HAP-1 (cell line): ENCODE data around the gene RBM46.

ENCODE experiments used
- DNase-seq, 2 experiments: peaks; one replicate each; pipeline ENCODE4 v3.0.0-alpha.2; 2016 to 2020; ENCODE audit warnings: low spot score in 2 of 2
- H3K27me3 ChIP-seq: fragments of 250-450 bp; sonication (Bioruptor Pico); 2 replicates; pipeline ENCODE4 v1.5.1; 2020; ENCODE audit warnings: low read depth, mild to moderate bottlenecking, moderate library complexity
- H3K36me3 ChIP-seq: fragments of 250-450 bp; sonication (Bioruptor Pico); replicated peaks from 2 replicates; pipeline ENCODE4 v1.5.1; 2020; ENCODE audit warnings: mild to moderate bottlenecking
- H3K4me1 ChIP-seq: fragments of 250-450 bp; sonication (Bioruptor Pico); 2 replicates; pipeline ENCODE4 v1.5.1; 2020; ENCODE audit warnings: mild to moderate bottlenecking
- H3K4me3 ChIP-seq: fragments of 250-450 bp; sonication (Bioruptor Pico); 2 replicates; pipeline ENCODE4 v1.5.1; 2020; ENCODE audit warnings: mild to moderate bottlenecking, moderate library complexity
- H3K9me3 ChIP-seq: fragments of 250-450 bp; sonication (Bioruptor Pico); 2 replicates; pipeline ENCODE4 v1.5.1; 2020; ENCODE audit warnings: mild to moderate bottlenecking, moderate library complexity
- in situ Hi-C: fragments of 300-500 bp; cut with MboI; formaldehyde crosslinking; loops from 3 replicates; pipeline ENCODE4 v1.14.3; 2020; ENCODE audit warnings: low sequenced_read_pairs, inconsistent platforms, mixed read lengths

Gene RBM46

DNA sequence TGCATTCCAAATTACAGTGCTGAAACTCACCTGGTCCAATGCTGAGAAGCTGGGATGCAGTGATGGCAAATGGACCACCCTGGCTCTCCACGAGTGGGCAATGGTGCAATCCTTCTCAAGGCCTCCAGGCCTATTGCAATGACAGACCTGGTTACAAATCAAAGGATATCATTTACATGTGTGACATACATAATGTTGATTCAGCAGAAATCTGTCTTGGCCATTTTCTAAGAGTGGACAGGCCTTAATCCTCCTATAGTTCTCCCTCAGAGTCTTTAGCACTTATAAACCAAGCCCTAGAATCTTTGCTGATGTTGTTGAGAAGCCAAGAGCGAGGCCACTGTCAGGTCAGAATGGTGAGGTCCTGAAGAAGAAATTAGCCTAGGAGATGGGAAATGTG is 20.2 kb upstream of the RBM46 start:
- Histone ChIP-seq H3K4me3 (no peak overlapping the region), H3K27me3 (peaks cover 7% of the 10 kb centered on the region; the same call in 1 of the 2 replicates), H3K9me3 (no peaks in the 10 kb centered on the region), H3K4me1 (no peaks in the 10 kb centered on the region), H3K36me3 (no peaks in the 10 kb centered on the region)
- no peak for DNase-seq
- in situ Hi-C loops, result no loop called here

- no peaks in the 10 kb centered on the region for H3K36me3 ChIP-seq
- H3K4me3 ChIP-seq, result no peak overlapping the region
- no peak for DNase-seq
- H3K4me1 ChIP-seq, result no peaks in the 10 kb centered on the region
- no peaks in the 10 kb centered on the region for H3K9me3 ChIP-seq
- 0 out of 2 replicates have a peak, but pooled peaks cover 3% of the 10 kb centered on the region for H3K27me3 ChIP-seq
- in situ Hi-C loops, result no loop called here
These were observed 2.8 kb upstream of the RBM46 start for GRCh38 chr4:154778264-154778663.

DNA sequence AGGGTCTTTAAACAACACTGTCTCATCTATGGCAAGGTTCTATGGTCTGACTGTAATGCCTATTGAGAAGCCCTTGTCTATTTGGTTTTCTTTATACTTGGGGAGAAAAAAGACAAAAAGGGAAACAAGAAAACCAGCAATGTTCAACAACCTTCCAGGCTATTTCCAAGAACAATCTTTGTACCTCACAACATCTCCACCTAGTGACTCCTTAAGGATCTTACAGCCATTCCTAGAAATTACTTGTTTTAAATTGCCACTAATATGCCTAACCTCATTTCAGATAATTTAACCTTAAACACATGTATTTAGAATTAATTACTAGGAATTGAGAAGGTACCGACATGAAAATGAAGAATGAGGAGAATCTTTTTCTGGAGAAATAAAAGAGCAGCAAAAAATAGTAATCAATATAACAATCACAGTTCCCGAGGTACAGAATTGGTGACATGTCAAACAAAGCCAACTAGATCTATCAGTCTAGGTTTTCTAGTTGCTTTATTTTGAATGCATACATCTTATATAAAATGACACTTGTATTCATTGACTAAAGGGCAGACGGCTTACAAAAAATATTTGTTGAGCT is 1.6 kb upstream of the RBM46 start:
- in situ Hi-C loops, result no loop called here
- H3K4me3 ChIP-seq, result no peak overlapping the region
- no peaks in the 10 kb centered on the region for H3K4me1 ChIP-seq
- H3K9me3 ChIP-seq, result no peaks in the 10 kb centered on the region
- H3K36me3 ChIP-seq, result no peaks in the 10 kb centered on the region
- H3K27me3 ChIP-seq, result 0 out of 2 replicates have a peak, but pooled peaks cover 3% of the 10 kb centered on the region
- peak in 1 of 2 experiments; percentile 38 for DNase-seq

DNA sequence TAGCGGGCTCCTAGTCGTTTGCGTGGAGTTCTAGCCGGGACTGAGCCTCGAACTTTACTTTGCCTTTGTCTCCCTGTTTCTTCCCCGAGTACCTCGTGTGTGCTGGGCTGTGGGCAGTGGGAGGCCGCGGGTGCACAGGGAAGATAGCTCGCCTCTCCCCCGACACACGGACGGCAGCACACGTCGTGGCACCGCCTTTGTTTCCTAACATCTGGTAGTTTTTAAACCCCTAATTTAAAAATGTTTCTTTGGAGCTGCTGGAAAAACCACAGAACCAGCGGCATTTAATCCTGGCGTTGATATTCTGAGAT is 866 bp downstream of the RBM46 start:
- no peaks in the 10 kb centered on the region for H3K36me3 ChIP-seq
- H3K27me3 ChIP-seq, result 0 out of 2 replicates have a peak, but pooled peaks cover 3% of the 10 kb centered on the region
- no peak for DNase-seq
- no peak overlapping the region for H3K4me3 ChIP-seq
- in situ Hi-C loops, result no loop called here
- H3K9me3 ChIP-seq, result no peaks in the 10 kb centered on the region
- no peaks in the 10 kb centered on the region for H3K4me1 ChIP-seq

DNA sequence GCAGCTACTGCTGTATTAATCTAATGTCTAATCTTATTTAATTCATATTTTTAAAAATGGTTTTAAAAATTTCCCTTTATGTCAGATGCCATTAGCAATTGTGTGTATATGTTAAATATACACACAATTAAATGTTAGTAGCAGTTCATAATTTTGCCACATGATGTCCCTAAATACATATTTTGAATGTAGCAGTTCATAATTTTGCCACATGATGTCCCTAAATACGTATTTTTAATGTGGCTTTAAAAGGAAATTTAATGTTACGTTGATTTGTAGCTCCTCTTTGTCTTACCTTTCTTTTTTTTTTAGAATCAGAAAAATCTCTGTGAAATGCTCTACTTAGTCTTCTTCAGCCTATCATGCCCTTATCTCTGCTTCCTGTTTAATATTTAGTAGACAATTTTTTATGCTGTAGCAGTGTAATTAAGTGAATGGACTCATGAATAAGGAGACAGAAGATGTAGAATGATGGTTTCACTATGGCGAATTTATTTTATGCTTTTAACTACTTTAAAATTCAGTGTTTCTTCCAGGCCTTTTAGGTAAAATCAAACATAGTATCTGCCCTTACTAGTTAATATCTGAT is 26.1 kb downstream of the RBM46 start:
- Histone ChIP-seq H3K27me3 (peaks cover 7% of the 10 kb centered on the region), H3K36me3 (no peaks in the 10 kb centered on the region), H3K4me1 (no peaks in the 10 kb centered on the region), H3K4me3 (no peak overlapping the region), H3K9me3 (no peaks in the 10 kb centered on the region)
- in situ Hi-C loops, result no loop called here
- peak in 1 of 2 experiments; percentile 26 for DNase-seq

DNA sequence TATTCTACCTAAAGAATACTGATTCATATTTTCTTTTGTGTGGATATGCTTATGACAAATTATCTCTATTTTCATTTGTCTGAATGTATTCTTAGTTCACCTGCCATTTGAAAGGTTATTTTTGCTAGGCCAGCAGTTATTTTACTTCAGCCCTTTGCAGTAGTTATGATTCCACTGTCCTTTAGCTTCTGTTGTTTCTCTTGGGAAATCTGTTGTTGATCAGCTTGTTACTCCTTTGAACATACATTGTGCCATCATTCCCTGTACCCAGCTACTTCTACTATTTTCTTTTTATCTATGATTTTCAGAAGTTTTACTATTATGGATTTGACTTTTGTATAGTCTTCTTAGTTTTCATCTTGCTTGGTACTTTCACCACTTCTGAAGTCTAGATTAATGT is 37.2 kb downstream of the RBM46 start:
- Histone ChIP-seq H3K4me1 (no peaks in the 10 kb centered on the region), H3K9me3 (no peaks in the 10 kb centered on the region), H3K27me3 (no peaks in the 10 kb centered on the region), H3K36me3 (no peaks in the 10 kb centered on the region), H3K4me3 (no peak overlapping the region)
- in situ Hi-C loops, result no loop called here
- DNase-seq, result no peak

- H3K9me3 ChIP-seq, result no peaks in the 10 kb centered on the region
- H3K27me3 ChIP-seq, result no peaks in the 10 kb centered on the region
- no peak overlapping the region for H3K4me3 ChIP-seq
- DNase-seq, result no peak
- no peaks in the 10 kb centered on the region for H3K36me3 ChIP-seq
- H3K4me1 ChIP-seq, result no peaks in the 10 kb centered on the region
- in situ Hi-C loops, result no loop called here
These were observed 41.7 kb downstream of the RBM46 start for GRCh38 chr4:154822775-154823174.

DNA sequence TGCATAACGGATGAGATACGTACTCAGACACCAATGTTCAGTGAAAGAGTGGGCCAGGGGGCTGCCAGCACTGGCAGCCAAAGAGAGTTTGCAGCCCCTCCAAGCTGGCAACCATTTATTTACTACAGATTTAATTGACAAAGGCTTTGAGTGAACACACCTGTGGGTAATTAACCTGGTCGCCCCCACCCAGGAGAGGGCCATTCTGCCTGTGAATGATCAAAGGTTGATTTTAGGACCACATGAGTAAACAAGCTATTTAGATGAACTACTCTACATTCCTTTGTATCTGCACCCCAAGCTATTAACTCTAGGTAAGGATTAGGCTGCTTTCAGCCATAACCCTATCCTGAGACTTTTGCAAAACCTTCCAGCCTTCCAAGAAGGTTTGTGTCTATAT is 55.0 kb downstream of the RBM46 start:
- H3K4me3 ChIP-seq, result no peak overlapping the region
- no peaks in the 10 kb centered on the region for H3K27me3 ChIP-seq
- H3K4me1 ChIP-seq, result no peaks in the 10 kb centered on the region
- no peak for DNase-seq
- in situ Hi-C loops, result loop anchor here (25.0 kb wide), 1 partner anchor 526 kb away; no protein-coding TSS in a partner anchor
- no peaks in the 10 kb centered on the region for H3K36me3 ChIP-seq
- H3K9me3 ChIP-seq, result no peaks in the 10 kb centered on the region

GRCh38 chr4:154836513-154836912 is 55.4 kb downstream of the RBM46 start:
- no peak for DNase-seq
- H3K27me3 ChIP-seq, result no peaks in the 10 kb centered on the region
- H3K36me3 ChIP-seq, result no peaks in the 10 kb centered on the region
- no peaks in the 10 kb centered on the region for H3K4me1 ChIP-seq
- no peak overlapping the region for H3K4me3 ChIP-seq
- in situ Hi-C loops, result loop anchor here (25.0 kb wide), 1 partner anchor 526 kb away; no protein-coding TSS in a partner anchor
- H3K9me3 ChIP-seq, result no peaks in the 10 kb centered on the region

DNA sequence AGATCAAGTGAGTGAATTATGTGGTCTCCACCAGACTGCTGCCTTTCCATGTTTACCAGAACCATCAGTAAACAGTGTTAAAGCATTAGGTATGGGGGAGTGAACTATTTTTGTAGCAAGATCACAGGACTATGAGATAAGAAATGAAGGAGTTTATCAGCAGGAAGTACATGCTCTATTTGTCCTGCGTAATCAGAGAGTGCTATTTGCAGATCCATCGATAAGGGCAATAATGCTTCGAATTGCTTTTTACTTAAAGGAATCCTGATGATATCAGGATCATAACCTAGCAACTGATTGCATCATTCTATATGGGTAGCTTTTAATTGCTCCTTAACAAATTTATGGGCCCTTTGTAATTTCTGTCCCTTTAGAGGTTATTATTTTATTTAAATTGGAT is 57.1 kb downstream of the RBM46 start:
- in situ Hi-C loops, result loop anchor here (25.0 kb wide), 1 partner anchor 524 kb away; no protein-coding TSS in a partner anchor
- no peak for DNase-seq
- H3K4me1 ChIP-seq, result no peaks in the 10 kb centered on the region

GRCh38 chr4:154838694-154839093 is 57.6 kb downstream of the RBM46 start:
- Histone ChIP-seq H3K36me3 (no peaks in the 10 kb centered on the region), H3K4me3 (no peak overlapping the region), H3K27me3 (no peaks in the 10 kb centered on the region), H3K4me1 (no peaks in the 10 kb centered on the region), H3K9me3 (no peaks in the 10 kb centered on the region)
- in situ Hi-C loops, result loop anchor here (25.0 kb wide), 1 partner anchor 524 kb away; no protein-coding TSS in a partner anchor
- DNase-seq, result no peak

More for the DNA sequence above, 57.1 kb downstream of the RBM46 start:
- no peaks in the 10 kb centered on the region for H3K36me3 ChIP-seq
- H3K9me3 ChIP-seq, result no peaks in the 10 kb centered on the region
- no peaks in the 10 kb centered on the region for H3K27me3 ChIP-seq
- H3K4me3 ChIP-seq, result no peak overlapping the region

- DNase-seq, result no peak
- in situ Hi-C loops, result no loop called here
These were observed 73.3 kb downstream of the RBM46 start for GRCh38 chr4:154854362-154854761.

DNA sequence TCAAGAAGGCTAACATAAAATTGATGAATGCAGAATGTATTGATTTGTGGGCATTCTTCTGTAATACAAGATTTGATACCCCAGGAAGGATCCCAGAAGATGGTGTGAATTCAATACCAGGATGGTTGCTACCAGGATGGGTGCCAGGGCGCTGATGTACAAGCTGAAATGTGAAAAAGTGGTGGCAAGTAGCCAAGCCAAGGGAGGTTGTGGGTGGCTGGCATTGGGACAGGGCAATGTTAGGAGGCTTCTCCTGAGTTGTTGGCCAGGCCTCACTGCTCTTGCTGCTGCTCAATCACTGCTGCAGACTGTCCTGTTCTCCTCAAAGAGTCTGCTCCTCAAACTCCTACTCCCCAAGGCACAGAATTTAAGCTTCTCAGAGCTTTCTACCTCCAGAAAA is 77.1 kb downstream of the RBM46 start:
- H3K4me3 ChIP-seq, result no peak overlapping the region
- no peaks in the 10 kb centered on the region for H3K27me3 ChIP-seq
- H3K9me3 ChIP-seq, result no peaks in the 10 kb centered on the region
- no peaks in the 10 kb centered on the region for H3K4me1 ChIP-seq
- no peaks in the 10 kb centered on the region for H3K36me3 ChIP-seq
- in situ Hi-C loops, result no loop called here
- no peak for DNase-seq

More at GRCh38 chr4:154854362-154854761, 73.3 kb downstream of the RBM46 start:
- H3K4me3 ChIP-seq, result no peak overlapping the region
- H3K27me3 ChIP-seq, result no peaks in the 10 kb centered on the region
- no peaks in the 10 kb centered on the region for H3K9me3 ChIP-seq
- no peaks in the 10 kb centered on the region for H3K36me3 ChIP-seq
- no peaks in the 10 kb centered on the region for H3K4me1 ChIP-seq

- in situ Hi-C loops, result no loop called here
- H3K4me3 ChIP-seq, result no peak overlapping the region
- no peak for DNase-seq
- no peaks in the 10 kb centered on the region for H3K4me1 ChIP-seq
- no peaks in the 10 kb centered on the region for H3K36me3 ChIP-seq
- no peaks in the 10 kb centered on the region for H3K9me3 ChIP-seq
- H3K27me3 ChIP-seq, result no peaks in the 10 kb centered on the region
These were observed 87.5 kb downstream of the RBM46 start for GRCh38 chr4:154868414-154869194.
